ENCODE measurements around the gene PRPF31. TPM values are rescaled to one million over a fixed set of nuclear protein-coding genes. Genes with fewer than 3 reads are reported as not detected.

The PRPF31 gene
- total RNA-seq, 1 donor from 2014 or later, result 89.8 TPM

- no peak for TF ChIP-seq CTCF (conservative IDR thresholded peaks at IDR 0.05)
- peak overlapping the region; percentile 92 for H3K4me3 Mint-ChIP-seq
- H3K4me1 Mint-ChIP-seq (ENCODE audit: unreplicated experiment), result peaks cover 31% of the 10 kb centered on the region
- peaks cover 6% of the 10 kb centered on the region for H3K36me3 Mint-ChIP-seq
- DNase-seq (ENCODE audit: extremely low spot score, unreplicated experiment), result no peak
- H3K27ac Mint-ChIP-seq, result peak overlapping the region; percentile 92
- H3K27me3 Mint-ChIP-seq, result no peaks in the 10 kb centered on the region
- H3K9me3 Mint-ChIP-seq, result no peaks in the 10 kb centered on the region
These were observed 46.8 kb downstream of the PRPF31 start for GRCh38 chr19:54162241-54162805.

GRCh38 chr19:54162884-54163283 is 47.3 kb downstream of the PRPF31 start:
- Mint-ChIP-seq H3K27ac (peak overlapping the region; percentile 92), H3K27me3 (no peaks in the 10 kb centered on the region), H3K4me1 (ENCODE audit: unreplicated experiment) (peaks cover 31% of the 10 kb centered on the region), H3K36me3 (peaks cover 6% of the 10 kb centered on the region), H3K9me3 (no peaks in the 10 kb centered on the region), H3K4me3 (peak overlapping the region; percentile 92)
- no peak for DNase-seq (ENCODE audit: extremely low spot score, unreplicated experiment)
- no peak for TF ChIP-seq CTCF (conservative IDR thresholded peaks at IDR 0.05)

GRCh38 chr19:54164369-54165068 is 49.0 kb downstream of the PRPF31 start:
- Mint-ChIP-seq H3K4me3 (peak overlapping the region; percentile 76), H3K9me3 (no peaks in the 10 kb centered on the region), H3K36me3 (peaks cover 5% of the 10 kb centered on the region), H3K27me3 (no peaks in the 10 kb centered on the region), H3K4me1 (ENCODE audit: unreplicated experiment) (peaks cover 29% of the 10 kb centered on the region), H3K27ac (peak overlapping the region; percentile 75)
- peak; percentile 84 for DNase-seq (ENCODE audit: extremely low spot score, unreplicated experiment)
- no peak for TF ChIP-seq CTCF (conservative IDR thresholded peaks at IDR 0.05)

GRCh38 chr19:54165222-54165621 is 49.7 kb downstream of the PRPF31 start:
- Mint-ChIP-seq H3K4me3 (no peak overlapping the region), H3K9me3 (no peaks in the 10 kb centered on the region), H3K27ac (no peak overlapping the region), H3K4me1 (ENCODE audit: unreplicated experiment) (peaks cover 22% of the 10 kb centered on the region), H3K36me3 (peaks cover 3% of the 10 kb centered on the region), H3K27me3 (no peaks in the 10 kb centered on the region)
- TF ChIP-seq CTCF (conservative IDR thresholded peaks at IDR 0.05), result no peak
- DNase-seq (ENCODE audit: extremely low spot score, unreplicated experiment), result no peak

- no peaks in the 10 kb centered on the region for H3K9me3 Mint-ChIP-seq
- peak; percentile 88 for TF ChIP-seq CTCF (conservative IDR thresholded peaks at IDR 0.05)
- peaks cover 3% of the 10 kb centered on the region for H3K36me3 Mint-ChIP-seq
- no peak overlapping the region for H3K4me3 Mint-ChIP-seq
- peak; percentile 94 for DNase-seq (ENCODE audit: extremely low spot score, unreplicated experiment)
- H3K27ac Mint-ChIP-seq, result no peak overlapping the region
- no peaks in the 10 kb centered on the region for H3K27me3 Mint-ChIP-seq
- H3K4me1 Mint-ChIP-seq (ENCODE audit: unreplicated experiment), result peaks cover 10% of the 10 kb centered on the region
These were observed 52.8 kb downstream of the PRPF31 start for GRCh38 chr19:54168174-54168917.

All from type B pancreatic cell (in vitro differentiated cells).